GM12891 (cell line): ENCODE measurements around the gene STAG3.
"Not testable (repeated sequence)": the region's sequence is repeated elsewhere in the genome, so short reads cannot be mapped to it uniquely, and the experiment has no call there.

Experiments
- PAX5 ChIP-seq: IDR thresholded peaks from 2 replicates; pipeline ENCODE4 v1.6.1; 2011; ENCODE audit warnings: low read length, moderate library complexity, mild to moderate bottlenecking; ENCODE audit not compliant: insufficient read depth, severe bottlenecking
- POLR2AphosphoS5 ChIP-seq: IDR thresholded peaks from 2 replicates; pipeline ENCODE4 v1.6.1; 2011; ENCODE audit warnings: low read depth, low read length, control low read depth
- SPI1 ChIP-seq: IDR thresholded peaks from 2 replicates; pipeline ENCODE4 v1.6.1; 2011; ENCODE audit warnings: low read depth, low read length, control low read depth

DNA sequence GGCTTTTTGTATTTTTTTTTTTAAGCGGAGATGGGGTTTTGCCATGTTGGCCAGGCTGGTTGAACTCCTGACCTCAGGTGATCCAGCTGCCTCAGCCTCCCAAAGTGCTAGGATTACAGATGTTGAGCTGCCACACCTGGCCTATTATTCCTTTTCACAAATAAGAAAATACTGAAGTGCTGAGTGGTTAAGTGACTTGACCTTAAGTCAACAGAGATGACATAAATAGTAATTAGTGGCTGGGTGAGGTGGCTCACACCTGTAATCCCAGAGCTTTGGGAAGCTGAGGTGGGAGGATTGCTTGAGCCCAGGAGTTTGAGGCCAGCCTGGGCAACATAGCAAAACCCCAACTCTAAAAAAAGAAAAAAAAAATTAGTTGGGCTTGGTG is 47.5 kb upstream of the STAG3 start:
- not testable (repeated sequence) for TF ChIP-seq POLR2AphosphoS5, PAX5, SPI1
